ENCODE data around the gene INTS6.

Gene INTS6

GRCh38 chr13:51341232-51341631 lies 111.6 kb downstream of the INTS6 start:
- DNase-seq, result no peak

DNA sequence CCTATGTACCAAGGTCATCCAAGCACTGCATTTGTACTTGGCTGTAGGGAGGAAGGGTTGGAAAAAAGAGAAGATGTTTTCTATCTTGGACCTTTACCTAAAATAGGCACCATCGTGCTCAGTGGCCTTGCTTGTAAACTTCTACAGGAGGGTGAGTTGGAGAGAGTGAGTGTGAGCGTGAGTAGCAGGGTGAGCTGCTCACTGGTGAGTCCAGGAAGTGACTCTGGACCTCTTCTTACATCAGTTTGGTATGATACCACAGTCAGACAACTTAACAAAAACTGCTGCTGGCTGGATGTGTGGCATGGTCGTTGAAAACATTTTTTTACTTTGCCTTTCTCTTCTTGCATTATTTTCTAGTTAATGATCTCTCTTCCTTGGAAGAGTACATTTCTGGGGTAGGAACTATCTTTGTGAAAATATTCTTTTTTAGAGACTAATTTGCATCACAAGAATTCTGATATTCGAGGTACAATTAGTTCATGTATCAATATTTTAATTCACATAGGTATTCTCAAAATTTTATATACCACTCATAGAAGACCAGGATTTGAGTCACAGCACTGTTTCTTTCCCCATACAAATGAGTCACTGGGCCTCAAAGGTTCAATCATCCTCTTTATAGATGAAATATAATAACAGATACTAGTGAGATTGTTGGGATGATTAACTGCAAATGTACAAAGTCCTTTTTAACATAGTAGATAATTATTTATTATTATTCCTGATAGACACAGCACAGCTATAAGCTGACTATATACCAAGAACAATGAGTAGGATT lies 112.7 kb downstream of the INTS6 start:
- DNase-seq, result no peak

- DNase-seq, result no peak
These were observed 113.5 kb downstream of the INTS6 start, which contains the start of gene SERPINE3 for GRCh38 chr13:51339354-51339753. Gene SERPINE3 (plus strand): TSS chr13:51339691. CDS start chr13:51341092, 1,401 bp downstream.

DNA sequence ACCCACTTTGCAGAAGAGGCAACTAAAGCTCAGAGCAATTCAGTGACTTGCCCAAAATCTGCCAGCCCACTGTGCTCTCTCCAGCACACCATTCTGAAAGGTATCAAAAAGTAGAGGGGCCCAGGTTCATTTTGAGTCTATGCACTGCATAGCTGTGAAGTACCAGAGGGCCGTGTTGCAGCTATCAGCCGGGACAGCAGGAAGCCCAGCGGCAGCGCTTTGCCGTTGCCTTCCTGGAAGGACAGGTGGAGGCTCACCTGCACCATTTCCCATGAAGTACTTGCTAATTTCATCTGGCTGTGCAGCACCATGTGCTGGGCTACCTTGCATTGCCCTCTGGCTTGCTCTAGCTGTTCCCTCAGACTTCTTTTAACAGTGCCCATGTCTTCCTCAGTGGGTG lies 116.1 kb downstream of the INTS6 start:
- no peak for DNase-seq

GRCh38 chr13:51333826-51334225 lies 119.0 kb downstream of the INTS6 start:
- no peak for DNase-seq

DNA sequence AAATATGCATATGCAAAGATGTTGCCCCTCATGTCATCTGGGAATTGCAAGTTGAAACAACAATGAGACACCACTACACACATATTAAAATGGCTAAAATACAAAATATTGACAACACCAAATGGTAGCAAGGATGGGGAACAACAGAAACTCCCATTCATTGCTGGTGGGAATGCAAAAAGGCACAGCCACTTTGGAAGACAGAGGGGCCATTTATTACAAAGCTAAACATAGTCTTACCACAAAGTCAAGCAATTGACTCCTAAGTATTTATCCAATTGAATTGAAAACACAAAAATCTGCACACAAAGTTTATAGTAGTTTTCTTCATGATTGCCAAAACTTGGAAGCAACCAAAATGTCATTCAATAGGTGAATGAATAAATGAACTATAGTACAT lies 119.4 kb downstream of the INTS6 start:
- no peak for DNase-seq

GRCh38 chr13:51332566-51333361 lies 120.1 kb downstream of the INTS6 start:
- no peak for DNase-seq

- no peak for DNase-seq
These were observed 121.4 kb downstream of the INTS6 start for GRCh38 chr13:51331354-51331861.

DNA sequence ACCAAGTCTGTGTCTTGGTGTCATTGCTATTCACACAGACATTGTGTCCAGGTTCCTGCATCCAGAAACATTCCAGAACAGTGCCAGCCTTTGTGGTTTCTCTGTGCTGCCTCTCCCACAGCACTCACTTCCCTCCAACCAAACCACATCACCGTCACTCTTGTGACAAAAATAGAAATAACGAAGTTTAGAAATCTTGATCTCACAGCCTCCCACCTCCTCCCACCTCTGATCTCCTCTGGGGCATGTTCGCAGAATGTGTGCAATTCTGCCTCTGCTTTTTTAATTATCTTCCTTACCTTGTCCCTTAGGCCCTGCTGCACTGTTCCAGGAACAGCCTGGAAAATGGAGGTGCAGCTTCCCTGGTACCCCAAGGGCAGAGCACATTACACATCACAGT lies 122.0 kb downstream of the INTS6 start:
- no peak for DNase-seq

DNA sequence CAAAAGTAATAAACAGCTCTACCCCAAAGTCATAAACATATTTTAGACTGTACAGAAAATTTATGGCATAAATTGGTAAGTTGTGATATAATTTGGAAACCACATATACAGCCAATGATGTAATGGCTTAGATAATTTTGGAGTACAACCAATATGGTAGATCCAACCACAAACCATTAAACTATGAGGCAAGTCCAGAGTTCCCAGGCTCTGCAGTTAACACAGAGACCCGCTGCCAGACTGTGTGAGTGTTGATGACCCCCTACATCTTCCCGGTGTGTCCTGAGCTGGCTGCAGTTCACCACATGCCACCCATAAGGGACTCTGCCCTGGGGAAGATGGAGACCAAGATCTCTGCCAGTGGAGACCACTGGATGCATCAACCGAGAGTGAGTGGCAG lies 123.2 kb downstream of the INTS6 start:
- no peak for DNase-seq

DNA sequence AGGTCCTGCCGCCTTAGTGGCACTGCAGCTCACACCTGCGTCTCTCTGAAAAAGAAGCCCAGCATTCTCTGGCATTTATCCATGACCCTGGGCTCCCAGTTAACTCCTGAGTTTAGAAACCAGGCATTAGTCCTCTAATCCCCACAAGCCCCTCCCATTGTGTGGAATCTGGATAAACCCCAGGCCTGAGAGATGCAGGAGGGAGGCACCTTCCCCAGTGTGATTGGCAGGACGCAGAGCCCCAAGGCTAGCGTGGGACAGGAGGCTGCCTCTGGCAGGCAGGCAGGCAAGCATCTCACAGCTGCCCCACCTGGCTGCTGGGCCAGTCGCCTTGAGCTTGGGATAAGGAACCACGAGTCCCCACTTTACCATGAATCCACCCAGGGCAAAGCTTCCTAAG lies 124.3 kb downstream of the INTS6 start:
- peak; percentile 98 for DNase-seq

DNA sequence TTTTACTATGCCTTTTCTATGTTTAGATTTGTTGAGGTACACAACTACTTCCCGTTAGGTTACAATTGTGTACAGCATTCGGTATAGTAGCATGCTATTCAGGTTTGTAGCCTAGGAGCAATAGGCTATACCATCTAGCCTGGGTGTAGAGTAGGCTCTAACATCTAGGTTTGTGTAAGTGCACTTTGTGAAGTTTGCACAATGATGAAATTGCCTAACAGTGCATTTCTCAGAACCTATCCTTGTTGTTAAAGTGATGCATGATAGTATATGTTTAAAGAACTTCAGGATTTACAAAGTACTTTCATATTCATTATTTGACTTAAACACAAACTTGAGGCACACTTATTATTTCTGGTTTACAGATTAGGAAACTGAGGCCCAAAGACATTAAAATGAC lies 124.9 kb downstream of the INTS6 start:
- no peak for DNase-seq

- DNase-seq, result no peak
These were observed 126.1 kb downstream of the INTS6 start for GRCh38 chr13:51326777-51327176.

DNA sequence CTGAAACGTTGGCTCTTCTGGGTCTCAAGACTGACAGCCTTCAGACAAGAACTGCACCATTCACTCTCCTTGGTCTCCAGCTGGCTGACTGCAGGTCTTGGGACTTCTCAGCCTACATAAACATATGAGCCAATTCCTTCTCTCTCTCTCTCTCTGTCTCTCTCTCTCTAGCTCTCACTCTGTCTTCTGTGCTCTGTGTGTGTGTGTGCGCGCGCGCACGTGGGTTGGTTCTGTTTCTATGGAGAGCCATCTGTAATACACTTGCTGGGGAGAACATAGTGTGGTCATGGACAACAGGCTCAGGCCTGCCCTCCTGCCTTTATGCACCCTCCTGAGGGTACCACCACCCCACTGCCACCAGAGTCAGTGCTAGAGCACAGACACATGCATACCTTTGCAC lies 127.0 kb downstream of the INTS6 start:
- DNase-seq, result no peak

DNA sequence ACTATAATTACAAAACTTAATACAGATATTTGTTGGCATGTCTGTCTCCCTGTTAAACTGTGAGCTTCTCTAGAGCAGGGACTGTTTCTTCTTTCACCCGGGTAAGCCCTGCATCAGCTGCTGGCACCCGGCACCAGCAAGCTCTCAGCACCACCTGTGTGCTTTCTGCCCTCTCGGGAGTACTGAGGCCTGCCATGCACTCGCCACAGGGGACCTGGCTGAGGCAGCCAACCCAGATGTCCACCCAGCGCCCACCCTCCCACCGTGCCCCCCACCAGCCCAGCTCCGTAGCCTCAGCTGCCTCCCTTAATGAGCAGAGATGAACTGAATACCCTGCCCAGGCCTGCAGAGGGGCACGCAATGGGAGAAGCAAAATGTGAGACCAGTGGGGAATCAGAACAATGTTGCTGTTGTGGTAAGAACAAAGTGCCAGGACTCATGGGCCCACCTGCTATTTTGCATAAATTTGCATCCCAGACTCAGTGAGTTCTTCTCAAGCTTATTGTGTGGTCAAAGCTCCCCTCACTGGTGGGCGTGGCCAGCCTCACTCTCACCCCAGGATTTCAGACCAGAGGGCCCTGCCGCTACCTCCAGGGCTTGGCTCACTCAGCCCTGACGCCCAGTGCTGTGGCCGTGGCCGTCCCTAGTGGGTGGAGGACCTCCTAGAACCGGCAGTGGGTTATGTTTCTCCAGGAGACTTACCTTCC lies 128.0 kb downstream of the INTS6 start:
- DNase-seq, result no peak

GRCh38 chr13:51323824-51324511 lies 128.9 kb downstream of the INTS6 start:
- peak; percentile 16 for DNase-seq

GRCh38 chr13:51322826-51323225 lies 130.0 kb downstream of the INTS6 start:
- no peak for DNase-seq

GRCh38 chr13:51321836-51322235 lies 131.0 kb downstream of the INTS6 start:
- no peak for DNase-seq

DNA sequence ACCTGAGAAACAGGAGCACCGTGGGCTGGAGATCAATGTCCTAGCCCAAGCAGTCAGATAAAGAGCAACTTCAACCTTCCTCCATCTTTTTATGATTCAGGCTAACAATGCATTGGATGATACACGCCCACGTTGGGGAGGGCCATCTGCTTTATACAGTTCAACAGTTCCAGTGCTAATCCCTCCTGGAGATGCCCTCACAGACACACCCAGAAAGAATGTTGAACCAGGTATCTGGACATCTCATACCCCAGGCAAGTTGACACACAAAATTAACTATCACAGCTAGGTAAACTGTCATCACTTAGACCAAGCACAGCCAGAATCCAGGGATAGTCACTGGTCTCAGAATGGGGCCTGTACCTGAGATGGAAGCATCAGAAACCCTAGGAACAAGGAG lies 134.0 kb downstream of the INTS6 start:
- peak; percentile 57 for DNase-seq

- no peak for DNase-seq
These were observed 134.8 kb downstream of the INTS6 start for GRCh38 chr13:51318015-51318414.

DNA sequence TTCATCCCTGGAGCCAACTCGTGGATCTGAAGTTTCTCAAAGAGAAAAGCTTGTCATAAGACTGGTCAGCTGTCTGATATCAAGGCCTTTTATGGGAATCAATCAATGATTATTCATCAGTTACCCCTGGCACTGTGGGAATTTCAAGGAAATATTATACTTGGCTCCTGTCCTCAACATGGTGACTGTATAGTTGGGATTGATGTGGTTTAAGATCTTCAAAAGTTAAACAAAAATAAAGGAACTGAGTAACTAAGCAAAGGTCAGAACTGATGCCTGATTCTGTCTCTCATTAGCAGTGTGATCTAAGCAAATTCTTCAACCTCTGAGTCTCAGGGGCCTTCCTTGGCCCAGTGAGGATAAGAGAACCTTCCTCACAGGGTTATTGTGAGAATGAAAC lies 135.6 kb downstream of the INTS6 start:
- no peak for DNase-seq

DNA sequence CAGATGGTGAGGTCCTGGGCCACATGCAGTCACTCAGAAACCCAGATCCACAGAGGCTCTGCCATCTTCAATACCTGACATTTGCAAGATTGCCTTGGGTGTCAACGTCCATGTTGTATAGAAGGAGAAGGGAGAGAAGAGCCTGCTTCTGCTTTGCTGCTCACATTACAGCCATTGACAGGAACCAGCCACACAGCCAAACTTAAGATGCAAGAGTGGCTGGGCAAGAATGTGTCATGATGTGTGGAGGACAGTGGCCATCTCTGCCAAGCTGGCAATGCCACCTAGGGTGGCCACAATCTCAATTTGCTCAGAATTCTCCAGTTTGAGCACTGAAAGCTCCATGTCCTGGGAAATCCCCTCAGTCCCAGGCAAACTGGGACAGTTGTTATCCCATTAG lies 139.2 kb downstream of the INTS6 start:
- no peak for DNase-seq
